Nephron progenitor cell (in vitro differentiated cells): ENCODE measurements around the gene SLC37A2.

Source experiments
- DNase-seq: peaks from one replicate; pipeline ENCODE4 v3.0.0; 2021
- H3K27ac Mint-ChIP-seq: 2 replicates; pipeline ENCODE4 v1.8.0; 2021; ENCODE audit warnings: mild to moderate bottlenecking, moderate library complexity, mixed read lengths
- H3K27me3 Mint-ChIP-seq: 2 replicates; pipeline ENCODE4 v1.8.0; 2021; ENCODE audit warnings: mild to moderate bottlenecking, low read depth, mixed read lengths; ENCODE audit not compliant: poor library complexity
- H3K36me3 Mint-ChIP-seq: 2 replicates; pipeline ENCODE4 v1.8.0; 2021; ENCODE audit warnings: low read depth, mixed read lengths
- H3K4me1 Mint-ChIP-seq: 2 replicates; pipeline ENCODE4 v1.8.0; 2021; ENCODE audit warnings: mixed read lengths
- H3K4me3 Mint-ChIP-seq: 2 replicates; pipeline ENCODE4 v1.8.0; 2021; ENCODE audit warnings: mild to moderate bottlenecking, moderate library complexity, mixed read lengths
- H3K9me3 Mint-ChIP-seq: 2 replicates; pipeline ENCODE4 v1.8.0; 2021; ENCODE audit warnings: mild to moderate bottlenecking, moderate library complexity, mixed read lengths
- CTCF ChIP-seq: fragments of 200-600 bp; sonication (generic); IDR thresholded peaks from 2 replicates; pipeline ENCODE4 v1.5.0; 2021; ENCODE audit warnings: antibody characterized with exemption

SLC37A2 gene

GRCh38 chr11:125064070-125064469 lies 965 bp downstream of the SLC37A2 start:
- peaks cover 74% of the 10 kb centered on the region for H3K27me3 Mint-ChIP-seq
- H3K9me3 Mint-ChIP-seq = no peaks in the 10 kb centered on the region
- H3K4me1 Mint-ChIP-seq = peaks cover 5% of the 10 kb centered on the region
- DNase-seq = no peak
- TF ChIP-seq CTCF = no peak
- no peaks in the 10 kb centered on the region for H3K36me3 Mint-ChIP-seq
- no peak overlapping the region for H3K27ac Mint-ChIP-seq
- peak overlapping the region; percentile 69 for H3K4me3 Mint-ChIP-seq

DNA sequence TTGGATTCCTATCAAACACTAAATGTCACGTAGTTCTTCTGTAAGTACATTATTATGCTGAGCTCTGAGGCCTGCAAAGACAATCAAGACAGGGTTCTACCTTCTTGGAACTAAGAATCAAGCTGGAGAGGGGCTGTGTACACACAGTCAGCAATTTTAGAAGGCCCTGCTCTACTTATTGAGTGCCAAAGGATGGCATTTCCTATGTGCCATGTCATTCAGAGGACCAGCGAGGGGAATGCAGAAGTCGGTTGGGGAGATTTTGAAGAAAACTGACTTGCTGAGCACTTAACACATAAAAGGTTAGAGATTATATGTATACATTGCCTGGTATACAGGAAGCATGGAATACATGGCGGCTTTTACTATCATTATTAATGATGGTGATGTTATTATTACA lies 5.3 kb downstream of the SLC37A2 start:
- peaks cover 40% of the 10 kb centered on the region for H3K27me3 Mint-ChIP-seq
- no peak for DNase-seq
- no peak overlapping the region for H3K27ac Mint-ChIP-seq
- no peak for TF ChIP-seq CTCF
- no peaks in the 10 kb centered on the region for H3K36me3 Mint-ChIP-seq
- no peaks in the 10 kb centered on the region for H3K9me3 Mint-ChIP-seq
- no peak overlapping the region for H3K4me3 Mint-ChIP-seq
- H3K4me1 Mint-ChIP-seq = peaks cover 37% of the 10 kb centered on the region

GRCh38 chr11:125069008-125069407 lies 5.9 kb downstream of the SLC37A2 start:
- DNase-seq = no peak
- H3K36me3 Mint-ChIP-seq = no peaks in the 10 kb centered on the region
- TF ChIP-seq CTCF = no peak
- no peaks in the 10 kb centered on the region for H3K9me3 Mint-ChIP-seq
- peaks cover 36% of the 10 kb centered on the region for H3K4me1 Mint-ChIP-seq
- no peak overlapping the region for H3K4me3 Mint-ChIP-seq
- H3K27ac Mint-ChIP-seq = no peak overlapping the region
- peaks cover 35% of the 10 kb centered on the region for H3K27me3 Mint-ChIP-seq

GRCh38 chr11:125069796-125070195 lies 6.7 kb downstream of the SLC37A2 start:
- Mint-ChIP-seq H3K27ac (no peak overlapping the region), H3K36me3 (no peaks in the 10 kb centered on the region), H3K4me1 (peaks cover 36% of the 10 kb centered on the region), H3K9me3 (no peaks in the 10 kb centered on the region), H3K4me3 (no peak overlapping the region), H3K27me3 (peaks cover 30% of the 10 kb centered on the region)
- TF ChIP-seq CTCF = no peak
- no peak for DNase-seq

DNA sequence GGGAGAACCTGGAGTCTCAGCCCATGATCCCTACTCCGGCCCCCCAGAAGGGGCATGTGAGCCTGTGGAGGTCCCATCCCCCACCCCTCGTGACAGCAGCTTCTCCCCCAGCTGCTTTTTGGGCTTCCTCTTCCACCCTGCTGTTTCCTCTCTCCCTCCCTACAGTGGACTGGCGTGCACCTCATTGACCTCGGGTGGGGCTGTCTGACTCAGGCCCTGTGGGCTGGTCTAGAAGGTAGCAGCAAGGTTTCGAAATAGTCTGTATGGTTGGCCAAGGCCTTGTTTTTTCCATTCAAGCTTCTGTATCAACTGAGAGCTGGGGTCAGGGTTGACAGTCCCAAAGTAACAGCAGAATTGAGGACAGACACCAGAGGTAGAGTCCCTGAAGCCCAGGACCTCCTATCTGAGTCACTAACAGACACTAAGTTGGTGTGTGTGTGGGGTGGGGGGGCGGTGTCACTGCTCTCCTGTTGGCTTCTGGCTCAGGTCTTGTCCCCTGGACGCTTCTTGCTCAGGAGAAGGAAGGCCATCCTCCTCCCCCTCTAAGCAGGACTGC lies 7.7 kb downstream of the SLC37A2 start:
- peak overlapping the region; percentile 20 for H3K4me3 Mint-ChIP-seq

More for the DNA sequence above, 7.7 kb downstream of the SLC37A2 start:
- no peak for TF ChIP-seq CTCF
- peaks cover 38% of the 10 kb centered on the region for H3K4me1 Mint-ChIP-seq
- no peaks in the 10 kb centered on the region for H3K36me3 Mint-ChIP-seq
- DNase-seq = no peak
- no peak overlapping the region for H3K27ac Mint-ChIP-seq
- H3K27me3 Mint-ChIP-seq = peaks cover 20% of the 10 kb centered on the region
- no peaks in the 10 kb centered on the region for H3K9me3 Mint-ChIP-seq
